ENCODE measurements around the gene CSF1R.

Gene CSF1R

DNA sequence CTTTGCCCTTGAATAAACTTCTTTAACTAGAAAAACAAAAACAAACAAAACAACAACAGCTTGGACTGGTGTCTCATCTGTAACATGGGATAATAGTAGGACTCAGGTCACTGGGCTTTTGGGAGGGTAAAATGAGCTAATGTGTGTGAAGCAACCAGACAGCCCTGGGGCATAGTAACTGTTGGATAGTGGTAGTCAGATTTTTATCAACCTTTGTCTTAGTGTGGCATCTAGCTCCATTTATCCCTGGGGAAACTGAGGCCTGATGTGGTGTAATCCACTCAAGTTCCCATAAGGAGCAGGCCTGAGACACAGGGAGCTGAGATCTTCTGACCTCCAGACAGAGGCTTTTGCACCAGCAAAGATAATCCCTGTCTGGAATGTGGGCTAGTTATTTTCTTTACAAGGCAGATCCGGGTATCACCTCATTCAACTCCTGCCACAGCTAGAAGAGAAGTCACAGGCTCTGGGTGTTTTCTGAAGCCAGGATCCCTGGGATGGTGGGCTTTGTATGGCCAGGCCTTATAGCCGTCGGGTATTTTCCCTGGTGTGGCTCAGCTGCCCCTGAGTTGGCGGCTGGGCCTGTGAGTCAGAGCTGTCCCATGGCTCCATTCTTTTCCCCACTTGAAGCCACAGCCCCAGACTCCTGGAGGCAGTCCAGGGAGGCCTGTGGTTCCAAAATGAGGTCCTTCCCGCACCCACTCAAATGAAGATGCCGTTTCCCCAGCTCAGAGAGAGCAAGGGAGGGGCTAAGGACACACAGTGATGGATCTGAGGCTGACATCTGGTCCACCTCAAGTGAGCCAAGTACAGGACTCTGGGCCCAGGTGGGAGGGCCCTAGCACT, 26.1 kb upstream of the CSF1R start:
- no peaks in the 10 kb centered on the region for H3K9me3 ChIP-seq (ENCODE audit: control insufficient read depth, insufficient read depth, low read length)
- H3K27ac ChIP-seq (ENCODE audit: low read length): no peak overlapping the region
- H3K4me1 ChIP-seq (ENCODE audit: control insufficient read depth, insufficient read depth, low read length): no peaks in the 10 kb centered on the region
- no peak for DNase-seq (ENCODE audit: low read depth, low spot score)
- H3K4me3 ChIP-seq (ENCODE audit: low read length): no peak overlapping the region
- H3K27me3 ChIP-seq (ENCODE audit: control insufficient read depth, insufficient read depth, low read length): no peaks in the 10 kb centered on the region
- no peaks in the 10 kb centered on the region for H3K36me3 ChIP-seq (ENCODE audit: control insufficient read depth, insufficient read depth, low read length)
- WGBS (ENCODE audit: insufficient coverage, insufficient read length): no CpG with 5 or more reads among the region's 6 CpGs

DNA sequence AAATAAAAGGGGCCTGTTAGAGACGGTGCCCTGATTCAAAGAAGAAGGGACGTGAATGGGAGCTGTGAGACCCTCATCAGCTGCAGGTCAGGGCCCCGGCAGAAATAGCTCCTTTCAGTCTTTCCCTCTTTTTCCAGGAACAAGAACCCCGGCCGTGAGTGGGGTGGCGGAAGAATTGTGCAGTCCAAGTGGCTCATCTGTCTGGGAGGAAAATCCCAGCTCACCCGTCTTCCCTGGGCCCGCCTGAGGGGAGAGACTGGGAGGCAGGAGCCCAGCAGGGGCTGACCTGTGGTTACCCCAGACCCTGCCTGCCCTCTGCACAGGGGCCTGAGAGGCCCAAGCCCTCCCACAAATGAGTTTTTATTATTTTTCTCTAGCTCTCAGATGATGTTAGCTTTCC, 24.8 kb upstream of the CSF1R start:
- no peaks in the 10 kb centered on the region for H3K9me3 ChIP-seq (ENCODE audit: control insufficient read depth, insufficient read depth, low read length)
- H3K27ac ChIP-seq (ENCODE audit: low read length): no peak overlapping the region
- no peak overlapping the region for H3K4me3 ChIP-seq (ENCODE audit: low read length)
- H3K27me3 ChIP-seq (ENCODE audit: control insufficient read depth, insufficient read depth, low read length): no peaks in the 10 kb centered on the region
- no peak for DNase-seq (ENCODE audit: low read depth, low spot score)
- no peaks in the 10 kb centered on the region for H3K4me1 ChIP-seq (ENCODE audit: control insufficient read depth, insufficient read depth, low read length)
- WGBS (ENCODE audit: insufficient coverage, insufficient read length): no CpG with 5 or more reads among the region's 8 CpGs
- no peaks in the 10 kb centered on the region for H3K36me3 ChIP-seq (ENCODE audit: control insufficient read depth, insufficient read depth, low read length)

DNA sequence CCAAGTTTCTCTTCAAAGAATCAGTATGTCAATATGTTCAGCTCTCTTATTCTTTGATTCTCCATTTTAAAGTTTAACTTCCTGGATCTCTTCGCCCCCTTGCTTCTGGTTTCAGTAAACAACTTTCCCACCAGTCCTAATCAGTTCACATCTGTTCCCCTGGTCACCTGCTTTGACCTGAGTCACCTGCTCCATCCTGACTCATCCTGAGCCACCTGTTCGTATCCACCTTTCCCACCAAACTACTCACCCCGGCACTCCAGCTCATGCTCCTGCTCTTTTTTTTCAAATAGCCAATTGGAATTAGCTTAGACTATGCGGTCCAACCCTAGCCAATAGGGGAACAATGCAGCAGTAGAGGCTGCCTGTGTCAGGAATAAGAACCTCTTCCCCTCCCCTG, 23.6 kb upstream of the CSF1R start:
- no peaks in the 10 kb centered on the region for H3K4me1 ChIP-seq (ENCODE audit: control insufficient read depth, insufficient read depth, low read length)
- WGBS (ENCODE audit: insufficient coverage, insufficient read length): no CpG with 5 or more reads among the region's 4 CpGs
- DNase-seq (ENCODE audit: low read depth, low spot score): no peak
- no peak overlapping the region for H3K4me3 ChIP-seq (ENCODE audit: low read length)
- no peaks in the 10 kb centered on the region for H3K9me3 ChIP-seq (ENCODE audit: control insufficient read depth, insufficient read depth, low read length)
- H3K27me3 ChIP-seq (ENCODE audit: control insufficient read depth, insufficient read depth, low read length): no peaks in the 10 kb centered on the region
- no peaks in the 10 kb centered on the region for H3K36me3 ChIP-seq (ENCODE audit: control insufficient read depth, insufficient read depth, low read length)
- no peak overlapping the region for H3K27ac ChIP-seq (ENCODE audit: low read length)

DNA sequence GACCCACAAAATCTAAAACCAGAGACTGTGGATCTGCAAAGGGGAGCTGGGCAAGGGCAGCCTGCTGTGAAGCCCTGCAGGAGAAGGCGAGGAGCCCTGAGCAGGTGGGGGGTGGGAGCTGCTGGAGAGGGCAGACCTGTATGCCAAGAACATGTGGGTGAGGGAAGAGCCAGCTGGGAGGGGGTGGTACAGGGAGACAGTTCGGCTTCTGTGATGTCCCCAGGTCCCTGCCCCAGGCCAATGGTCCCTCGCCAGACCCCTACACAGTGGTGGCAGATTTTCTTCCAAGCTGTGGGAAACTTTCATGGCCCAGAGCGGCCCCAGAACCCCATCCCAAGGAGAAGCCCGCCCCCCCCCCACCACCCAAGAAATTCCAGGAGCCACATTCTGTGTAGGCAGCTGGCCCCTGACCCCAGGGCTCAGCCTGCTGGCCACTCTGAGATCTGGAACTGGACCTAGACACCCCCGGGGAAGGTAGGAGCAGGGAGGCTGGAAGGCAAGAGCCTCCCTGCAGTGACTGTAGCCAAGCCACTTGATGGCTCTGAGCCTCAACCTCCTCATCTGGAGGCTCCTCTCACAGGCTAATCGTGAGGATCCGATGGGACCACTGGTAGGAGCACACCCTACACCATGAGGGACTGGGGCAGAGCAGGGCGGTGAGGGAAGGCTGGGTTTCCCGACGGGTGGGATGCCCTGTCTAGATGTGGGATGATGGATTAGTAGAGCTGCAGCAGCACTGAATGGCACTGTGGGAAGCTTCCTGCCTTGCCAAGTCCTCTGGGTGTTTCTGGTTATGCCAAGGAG, 22.6 kb upstream of the CSF1R start:
- no peak overlapping the region for H3K27ac ChIP-seq (ENCODE audit: low read length)
- no peaks in the 10 kb centered on the region for H3K9me3 ChIP-seq (ENCODE audit: control insufficient read depth, insufficient read depth, low read length)
- H3K4me1 ChIP-seq (ENCODE audit: control insufficient read depth, insufficient read depth, low read length): no peaks in the 10 kb centered on the region
- no peaks in the 10 kb centered on the region for H3K27me3 ChIP-seq (ENCODE audit: control insufficient read depth, insufficient read depth, low read length)
- whole genome bisulfite sequencing (ENCODE audit: insufficient coverage, insufficient read length): no CpG with 5 or more reads among the region's 11 CpGs
- no peak for DNase-seq (ENCODE audit: low read depth, low spot score)
- no peak overlapping the region for H3K4me3 ChIP-seq (ENCODE audit: low read length)
- H3K36me3 ChIP-seq (ENCODE audit: control insufficient read depth, insufficient read depth, low read length): no peaks in the 10 kb centered on the region

DNA sequence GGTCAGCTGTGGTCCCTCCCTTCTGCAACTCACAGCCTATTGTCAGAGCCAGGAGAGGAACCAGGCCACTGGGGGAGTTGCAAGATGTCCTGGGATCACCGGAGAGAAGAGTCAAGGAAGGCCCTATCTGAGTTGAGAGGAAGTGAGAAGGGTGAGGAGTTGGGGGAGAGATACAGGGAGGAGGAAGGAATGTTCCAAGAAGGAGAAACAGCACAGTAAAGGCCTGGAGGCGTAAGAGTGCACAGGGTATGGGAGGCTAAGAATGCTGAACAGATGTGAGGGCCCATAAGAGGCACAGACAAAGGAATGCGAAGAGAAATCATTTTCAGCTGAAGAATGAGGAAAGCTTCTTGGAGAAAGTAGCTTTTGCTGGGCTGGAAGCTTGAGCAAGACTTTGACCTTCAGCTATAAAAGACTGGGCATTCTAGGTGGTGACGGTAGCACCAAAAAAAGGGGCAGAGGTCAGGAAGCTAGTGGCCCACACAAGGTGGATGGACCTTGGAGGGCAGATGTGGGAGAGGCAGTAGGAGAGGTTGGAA, 21.6 kb upstream of the CSF1R start:
- H3K27me3 ChIP-seq (ENCODE audit: control insufficient read depth, insufficient read depth, low read length): no peaks in the 10 kb centered on the region
- H3K9me3 ChIP-seq (ENCODE audit: control insufficient read depth, insufficient read depth, low read length): no peaks in the 10 kb centered on the region
- no CpG with 5 or more reads among the region's 4 CpGs for WGBS (ENCODE audit: insufficient coverage, insufficient read length)
- H3K4me3 ChIP-seq (ENCODE audit: low read length): no peak overlapping the region
- no peaks in the 10 kb centered on the region for H3K36me3 ChIP-seq (ENCODE audit: control insufficient read depth, insufficient read depth, low read length)
- no peak for DNase-seq (ENCODE audit: low read depth, low spot score)
- no peak overlapping the region for H3K27ac ChIP-seq (ENCODE audit: low read length)
- H3K4me1 ChIP-seq (ENCODE audit: control insufficient read depth, insufficient read depth, low read length): no peaks in the 10 kb centered on the region

DNA sequence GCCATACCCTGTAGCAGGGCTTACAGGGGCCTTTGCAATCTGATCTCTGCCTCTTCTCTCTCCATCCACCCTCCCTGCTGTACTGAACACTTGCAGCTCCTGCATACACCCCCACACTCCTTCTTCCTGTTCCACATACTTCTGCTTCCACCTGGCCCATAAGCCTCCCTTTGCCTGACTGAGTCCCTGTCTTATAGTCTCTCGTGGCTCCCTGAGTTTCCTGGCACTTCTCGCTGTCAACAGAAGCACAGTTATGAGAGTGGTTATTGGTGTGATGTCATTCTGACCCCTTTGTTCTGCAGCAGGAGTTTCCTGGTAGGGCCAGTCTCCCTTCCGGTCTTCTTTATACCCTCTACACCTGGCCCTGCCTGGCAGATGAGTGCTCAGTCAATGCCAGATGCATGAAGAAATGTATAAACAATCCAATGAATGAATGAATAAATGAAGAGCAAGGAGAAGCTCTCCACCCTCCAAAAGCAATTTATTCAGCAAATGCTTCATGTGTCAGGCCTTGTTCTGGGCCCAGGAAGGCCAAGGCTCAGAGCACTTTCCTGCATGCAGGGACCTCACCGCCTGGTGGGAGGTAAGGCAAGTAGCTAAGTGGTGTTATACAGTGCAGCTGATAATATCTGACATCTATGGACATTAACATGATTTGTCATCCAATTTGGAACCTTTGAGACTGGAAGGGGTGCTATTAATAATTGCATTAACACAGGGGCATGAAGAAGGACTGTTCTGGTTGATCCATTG, 20.5 kb upstream of the CSF1R start:
- no peak for DNase-seq (ENCODE audit: low read depth, low spot score)
- no CpG with 5 or more reads among the region's 4 CpGs for WGBS (ENCODE audit: insufficient coverage, insufficient read length)
- Histone ChIP-seq H3K4me1 (ENCODE audit: control insufficient read depth, insufficient read depth, low read length) (no peaks in the 10 kb centered on the region), H3K9me3 (ENCODE audit: control insufficient read depth, insufficient read depth, low read length) (no peaks in the 10 kb centered on the region), H3K27ac (ENCODE audit: low read length) (no peak overlapping the region), H3K36me3 (ENCODE audit: control insufficient read depth, insufficient read depth, low read length) (no peaks in the 10 kb centered on the region), H3K4me3 (ENCODE audit: low read length) (no peak overlapping the region), H3K27me3 (ENCODE audit: control insufficient read depth, insufficient read depth, low read length) (no peaks in the 10 kb centered on the region)

DNA sequence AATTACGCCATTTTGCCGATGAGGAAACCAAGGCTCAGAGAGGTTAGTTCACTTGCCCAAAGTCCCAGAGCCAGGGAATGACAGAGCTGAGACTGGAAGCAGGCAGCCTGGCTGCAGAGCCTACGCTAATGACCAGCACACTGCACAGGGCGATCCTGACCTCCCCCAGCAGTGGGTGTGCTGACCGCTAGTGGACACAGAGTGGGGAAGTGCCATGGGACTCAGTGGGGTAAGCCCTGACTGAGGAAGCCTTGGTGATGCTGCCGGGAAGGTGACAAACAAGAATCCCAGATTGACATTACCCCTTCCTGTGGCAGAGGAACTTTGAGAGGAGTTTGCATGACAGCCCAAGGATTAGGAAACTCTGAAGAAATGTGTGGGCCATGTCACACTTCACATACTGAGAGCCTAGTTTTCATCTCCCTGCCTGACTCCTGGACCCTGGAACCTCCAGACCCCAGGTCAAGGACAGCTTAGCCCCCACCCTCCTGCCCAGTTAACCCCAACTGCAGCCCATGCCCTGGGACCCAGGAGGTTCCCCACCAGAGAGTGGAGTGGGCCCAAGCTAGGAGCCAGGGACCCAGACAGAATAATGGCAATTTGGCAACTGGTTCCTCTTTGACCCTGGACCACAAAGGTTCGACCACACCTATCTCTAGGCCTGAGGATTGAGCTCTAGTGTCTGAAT, 19.7 kb upstream of the CSF1R start:
- Histone ChIP-seq H3K27ac (ENCODE audit: low read length) (no peak overlapping the region), H3K9me3 (ENCODE audit: control insufficient read depth, insufficient read depth, low read length) (no peaks in the 10 kb centered on the region), H3K27me3 (ENCODE audit: control insufficient read depth, insufficient read depth, low read length) (no peaks in the 10 kb centered on the region), H3K36me3 (ENCODE audit: control insufficient read depth, insufficient read depth, low read length) (no peaks in the 10 kb centered on the region), H3K4me1 (ENCODE audit: control insufficient read depth, insufficient read depth, low read length) (no peaks in the 10 kb centered on the region), H3K4me3 (ENCODE audit: low read length) (no peak overlapping the region)
- no CpG with 5 or more reads among the region's 7 CpGs for WGBS (ENCODE audit: insufficient coverage, insufficient read length)
- no peak for DNase-seq (ENCODE audit: low read depth, low spot score)

DNA sequence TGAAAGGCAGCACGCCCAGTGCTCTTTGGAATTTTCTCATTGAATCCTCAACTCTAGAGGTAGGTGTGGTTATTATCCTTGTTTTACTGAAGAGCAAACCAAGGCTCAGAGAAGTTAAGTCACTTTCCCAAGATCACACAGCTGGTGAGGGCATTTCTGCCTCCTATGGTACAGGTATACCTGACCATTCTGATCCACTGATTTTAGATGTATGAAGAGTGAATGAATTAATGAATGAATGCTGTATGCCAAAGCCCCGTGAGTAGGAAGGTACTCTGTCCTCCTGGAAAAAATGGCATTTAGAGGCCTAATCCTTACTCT, 18.2 kb upstream of the CSF1R start:
- no peaks in the 10 kb centered on the region for H3K36me3 ChIP-seq (ENCODE audit: control insufficient read depth, insufficient read depth, low read length)
- DNase-seq (ENCODE audit: low read depth, low spot score): no peak
- no peak overlapping the region for H3K27ac ChIP-seq (ENCODE audit: low read length)
- H3K4me1 ChIP-seq (ENCODE audit: control insufficient read depth, insufficient read depth, low read length): no peaks in the 10 kb centered on the region
- no peaks in the 10 kb centered on the region for H3K27me3 ChIP-seq (ENCODE audit: control insufficient read depth, insufficient read depth, low read length)
- no peaks in the 10 kb centered on the region for H3K9me3 ChIP-seq (ENCODE audit: control insufficient read depth, insufficient read depth, low read length)
- H3K4me3 ChIP-seq (ENCODE audit: low read length): no peak overlapping the region
- WGBS (ENCODE audit: insufficient coverage, insufficient read length): no CpG with 5 or more reads among the region's 2 CpGs

DNA sequence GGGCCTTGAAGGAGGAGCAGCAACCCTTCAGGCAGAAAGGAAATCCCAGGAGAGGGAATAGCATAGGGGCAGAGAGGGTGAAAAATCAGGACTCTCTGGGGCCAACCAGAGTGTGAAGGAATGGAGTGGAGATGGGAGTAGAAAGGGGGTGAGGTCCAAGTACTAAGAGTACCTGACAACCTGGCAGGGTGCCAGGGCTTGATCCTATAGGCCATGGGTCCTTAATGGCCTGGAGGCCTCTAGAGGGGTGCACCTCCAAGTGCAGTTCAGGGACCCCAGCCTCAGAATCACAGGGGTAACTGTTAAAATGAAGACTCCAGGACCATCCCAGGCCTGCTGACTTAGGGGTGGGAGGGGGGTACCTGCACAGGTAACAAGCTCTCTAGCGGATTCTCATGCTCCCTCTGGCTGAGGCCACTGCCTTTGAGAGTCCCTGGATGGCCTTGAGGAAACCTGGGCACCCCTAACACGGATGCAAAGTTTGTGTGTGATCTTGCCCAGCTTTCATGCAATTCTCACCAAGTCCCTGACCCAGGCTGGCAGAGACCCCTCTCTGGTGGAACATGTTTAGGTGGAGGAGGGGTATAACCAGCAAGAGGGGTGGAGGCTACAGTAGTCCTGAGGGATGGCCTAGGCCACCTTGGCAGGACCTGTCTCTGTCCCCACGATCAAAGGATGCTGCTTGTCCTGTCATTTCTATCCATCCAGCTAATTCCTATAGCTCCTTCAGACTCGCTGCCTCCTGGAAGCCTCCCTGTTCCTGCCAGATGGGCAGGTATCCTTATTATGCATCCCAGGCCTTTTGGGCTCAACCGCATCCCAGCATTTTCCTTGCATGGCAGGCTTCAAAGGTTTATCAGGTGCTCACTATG, 17.6 kb upstream of the CSF1R start:
- no peaks in the 10 kb centered on the region for H3K4me1 ChIP-seq (ENCODE audit: control insufficient read depth, insufficient read depth, low read length)
- H3K4me3 ChIP-seq (ENCODE audit: low read length): no peak overlapping the region
- whole genome bisulfite sequencing (ENCODE audit: insufficient coverage, insufficient read length): no CpG with 5 or more reads among the region's 5 CpGs
- H3K27me3 ChIP-seq (ENCODE audit: control insufficient read depth, insufficient read depth, low read length): no peaks in the 10 kb centered on the region
- H3K27ac ChIP-seq (ENCODE audit: low read length): no peak overlapping the region
- no peaks in the 10 kb centered on the region for H3K9me3 ChIP-seq (ENCODE audit: control insufficient read depth, insufficient read depth, low read length)
- DNase-seq (ENCODE audit: low read depth, low spot score): no peak
- H3K36me3 ChIP-seq (ENCODE audit: control insufficient read depth, insufficient read depth, low read length): no peaks in the 10 kb centered on the region
